Measurements from ENCODE around the gene UST. TPM values are rescaled to one million over a fixed set of nuclear protein-coding genes. Genes with fewer than 3 reads are reported as not detected.

UST gene
- total RNA-seq, 2 experiments from 2014 or later, result 1.9 to 3.7 TPM

- Histone ChIP-seq H3K4me1 (ENCODE audit: insufficient read depth, low read length) (peaks cover 3% of the 10 kb centered on the region), H3K36me3 (ENCODE audit: insufficient read depth, low read length) (no peaks in the 10 kb centered on the region), H3K27ac (ENCODE audit: low read depth in 1 of 2, low read length in 2 of 2) (no peak overlapping the region), H3K4me3 (ENCODE audit: low read length) (no peak overlapping the region), H3K9me3 (ENCODE audit: control insufficient read depth in 1 of 2, insufficient read depth in 1 of 2, low read length in 2 of 2) (no peaks in the 10 kb centered on the region), H3K27me3 (ENCODE audit: control insufficient read depth in 1 of 2, insufficient read depth in 2 of 2, low read length in 2 of 2) (no peaks in the 10 kb centered on the region)
- no peak for ATAC-seq (ENCODE audit: poor library complexity)
- POLR2A ChIA-PET, result no interaction called here
- intact Hi-C loops (cut with DNase I, micrococcal nuclease), result no loop called here
- TF ChIP-seq CTCF (IDR thresholded peaks at IDR 0.05), result no peak
- Mint-ChIP-seq H3K9me3 (no peaks in the 10 kb centered on the region), H3K27ac (no peak overlapping the region), H3K4me3 (no peak overlapping the region), H3K27me3 (no peaks in the 10 kb centered on the region), H3K4me1 (ENCODE audit: low read depth) (no peaks in the 10 kb centered on the region), H3K36me3 (ENCODE audit: low read depth) (no peaks in the 10 kb centered on the region)
- DNase-seq, result no peak
- CTCF ChIA-PET, result no interaction called here
Measured at GRCh38 chr6:148868314-148868713, 121.5 kb downstream of the UST start.

- H3K9me3 ChIP-seq (ENCODE audit: control insufficient read depth in 1 of 2, insufficient read depth in 1 of 2, low read length in 2 of 2), result no peaks in the 10 kb centered on the region
- H3K4me3 ChIP-seq (ENCODE audit: low read length), result no peak overlapping the region
- no peaks in the 10 kb centered on the region for H3K36me3 Mint-ChIP-seq (ENCODE audit: low read depth)
- DNase-seq, result no peak
- intact Hi-C loops (cut with DNase I, micrococcal nuclease), result no loop called here
- no peak overlapping the region for H3K27ac ChIP-seq (ENCODE audit: low read depth in 1 of 2, low read length in 2 of 2)
- no peaks in the 10 kb centered on the region for H3K4me1 ChIP-seq (ENCODE audit: insufficient read depth, low read length)
- TF ChIP-seq CTCF (IDR thresholded peaks at IDR 0.05), result no peak
- no peaks in the 10 kb centered on the region for H3K27me3 Mint-ChIP-seq
- H3K4me1 Mint-ChIP-seq (ENCODE audit: low read depth), result no peaks in the 10 kb centered on the region
- H3K4me3 Mint-ChIP-seq, result no peak overlapping the region
- H3K36me3 ChIP-seq (ENCODE audit: insufficient read depth, low read length), result no peaks in the 10 kb centered on the region
- POLR2A ChIA-PET, result no interaction called here
- CTCF ChIA-PET, result no interaction called here
- ATAC-seq (ENCODE audit: poor library complexity), result no peak
- H3K27ac Mint-ChIP-seq, result no peak overlapping the region
- H3K27me3 ChIP-seq (ENCODE audit: control insufficient read depth in 1 of 2, insufficient read depth in 2 of 2, low read length in 2 of 2), result no peaks in the 10 kb centered on the region
- no peaks in the 10 kb centered on the region for H3K9me3 Mint-ChIP-seq
Measured at GRCh38 chr6:148868901-148869300, 122.1 kb downstream of the UST start.

GRCh38 chr6:148869585-148869984 is 122.8 kb downstream of the UST start:
- ChIA-PET POLR2A (no interaction called here), CTCF (no interaction called here)
- ATAC-seq (ENCODE audit: poor library complexity) (no peak), DNase-seq (no peak)
- H3K36me3 Mint-ChIP-seq (ENCODE audit: low read depth), result no peaks in the 10 kb centered on the region
- H3K9me3 ChIP-seq (ENCODE audit: control insufficient read depth in 1 of 2, insufficient read depth in 1 of 2, low read length in 2 of 2), result no peaks in the 10 kb centered on the region
- H3K4me1 ChIP-seq (ENCODE audit: insufficient read depth, low read length), result no peaks in the 10 kb centered on the region
- no peaks in the 10 kb centered on the region for H3K9me3 Mint-ChIP-seq
- H3K27ac ChIP-seq (ENCODE audit: low read depth in 1 of 2, low read length in 2 of 2), result no peak overlapping the region
- H3K27me3 Mint-ChIP-seq, result no peaks in the 10 kb centered on the region
- no peak overlapping the region for H3K4me3 Mint-ChIP-seq
- TF ChIP-seq CTCF (IDR thresholded peaks at IDR 0.05), result no peak
- no peaks in the 10 kb centered on the region for H3K4me1 Mint-ChIP-seq (ENCODE audit: low read depth)
- no peak overlapping the region for H3K27ac Mint-ChIP-seq
- intact Hi-C loops (cut with DNase I, micrococcal nuclease), result no loop called here
- H3K27me3 ChIP-seq (ENCODE audit: control insufficient read depth in 1 of 2, insufficient read depth in 2 of 2, low read length in 2 of 2), result no peaks in the 10 kb centered on the region
- H3K36me3 ChIP-seq (ENCODE audit: insufficient read depth, low read length), result no peaks in the 10 kb centered on the region
- no peak overlapping the region for H3K4me3 ChIP-seq (ENCODE audit: low read length)

Data from CD4-positive, alpha-beta T cell (primary cell).